ENCODE measurements around the gene CARD19.

DNA sequence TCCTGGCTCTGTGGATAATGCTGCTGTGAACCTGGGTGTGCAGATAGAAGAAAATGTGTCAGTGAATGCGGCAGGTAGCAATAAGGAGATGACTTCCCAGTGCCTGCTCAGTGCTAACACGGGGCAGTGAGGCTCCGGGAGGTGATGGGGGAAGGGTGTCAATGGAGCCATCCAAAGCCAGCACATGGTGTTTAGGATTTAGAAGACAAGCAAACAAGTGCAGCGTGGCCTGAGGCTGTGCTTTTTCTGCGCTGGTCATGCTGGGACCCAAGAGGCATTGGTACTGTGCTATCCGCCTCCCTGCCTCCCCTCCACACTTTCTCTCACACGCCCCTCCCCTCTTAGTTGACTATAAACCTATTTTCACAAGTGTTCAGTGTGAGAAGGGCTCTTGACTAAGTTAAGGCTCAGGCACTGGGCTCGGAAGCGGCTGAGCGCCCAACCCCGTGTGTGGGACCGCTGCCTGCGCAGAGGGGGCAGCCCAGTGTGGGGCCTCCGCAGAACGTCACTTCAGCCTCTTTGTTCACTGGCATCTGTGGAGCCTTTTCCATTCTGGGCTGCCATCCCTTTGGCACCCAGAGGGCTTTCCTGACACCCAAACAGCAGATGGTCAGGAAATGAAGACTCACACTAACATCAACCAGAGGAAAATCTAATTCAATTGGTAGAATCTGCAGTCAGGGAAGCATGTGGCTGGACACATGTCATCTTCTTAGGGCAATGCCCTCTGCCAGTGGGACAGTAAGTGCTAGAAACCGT, 59.9 kb downstream of the CARD19 start:
- TF ChIP-seq, protein P1, sequence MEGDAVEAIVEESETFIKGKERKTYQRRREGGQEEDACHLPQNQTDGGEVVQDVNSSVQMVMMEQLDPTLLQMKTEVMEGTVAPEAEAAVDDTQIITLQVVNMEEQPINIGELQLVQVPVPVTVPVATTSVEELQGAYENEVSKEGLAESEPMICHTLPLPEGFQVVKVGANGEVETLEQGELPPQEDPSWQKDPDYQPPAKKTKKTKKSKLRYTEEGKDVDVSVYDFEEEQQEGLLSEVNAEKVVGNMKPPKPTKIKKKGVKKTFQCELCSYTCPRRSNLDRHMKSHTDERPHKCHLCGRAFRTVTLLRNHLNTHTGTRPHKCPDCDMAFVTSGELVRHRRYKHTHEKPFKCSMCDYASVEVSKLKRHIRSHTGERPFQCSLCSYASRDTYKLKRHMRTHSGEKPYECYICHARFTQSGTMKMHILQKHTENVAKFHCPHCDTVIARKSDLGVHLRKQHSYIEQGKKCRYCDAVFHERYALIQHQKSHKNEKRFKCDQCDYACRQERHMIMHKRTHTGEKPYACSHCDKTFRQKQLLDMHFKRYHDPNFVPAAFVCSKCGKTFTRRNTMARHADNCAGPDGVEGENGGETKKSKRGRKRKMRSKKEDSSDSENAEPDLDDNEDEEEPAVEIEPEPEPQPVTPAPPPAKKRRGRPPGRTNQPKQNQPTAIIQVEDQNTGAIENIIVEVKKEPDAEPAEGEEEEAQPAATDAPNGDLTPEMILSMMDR (IDR thresholded peaks at IDR 0.05), result no peak
- no peak for TF ChIP-seq ZFX (IDR thresholded peaks at IDR 0.05; ENCODE audit: borderline replicate concordance)
